ENCODE data around the gene MAGED4. TPM values are rescaled to one million over a fixed set of nuclear protein-coding genes. Genes with fewer than 3 reads are reported as not detected.
"Not testable (repeated sequence)": the region's sequence is repeated elsewhere in the genome, so short reads cannot be mapped to it uniquely, and the experiment has no call there.

Gene MAGED4
- total and polyA plus RNA-seq, 2 experiments from 2014 or later, result 29.7 to 73.7 TPM

- Histone ChIP-seq H3K4me1 (ENCODE audit: low read depth) (no peaks in the 10 kb centered on the region), H3K36me3 (no peaks in the 10 kb centered on the region), H3K27me3 (no peaks in the 10 kb centered on the region), H3K27ac (no peak overlapping the region), H3K4me3 (no peak overlapping the region), H3K9me3 (ENCODE audit: low read depth) (no peaks in the 10 kb centered on the region)
- no peak for DNase-seq (ENCODE audit: low read depth in 1 of 2, low spot score in 1 of 2)
- TF ChIP-seq CTCF (IDR thresholded peaks at IDR 0.05; ENCODE audit: low read depth, low read length), result no peak
Observed at GRCh38 chrX:52166840-52167239, 17.8 kb upstream of the MAGED4 start.

GRCh38 chrX:52171055-52171454 is 13.6 kb upstream of the MAGED4 start:
- H3K36me3 ChIP-seq; H3K4me3 ChIP-seq; DNase-seq (ENCODE audit: low read depth in 1 of 2, low spot score in 1 of 2); H3K27ac ChIP-seq; H3K9me3 ChIP-seq (ENCODE audit: low read depth); H3K27me3 ChIP-seq; H3K4me1 ChIP-seq (ENCODE audit: low read depth): not testable (repeated sequence)

DNA sequence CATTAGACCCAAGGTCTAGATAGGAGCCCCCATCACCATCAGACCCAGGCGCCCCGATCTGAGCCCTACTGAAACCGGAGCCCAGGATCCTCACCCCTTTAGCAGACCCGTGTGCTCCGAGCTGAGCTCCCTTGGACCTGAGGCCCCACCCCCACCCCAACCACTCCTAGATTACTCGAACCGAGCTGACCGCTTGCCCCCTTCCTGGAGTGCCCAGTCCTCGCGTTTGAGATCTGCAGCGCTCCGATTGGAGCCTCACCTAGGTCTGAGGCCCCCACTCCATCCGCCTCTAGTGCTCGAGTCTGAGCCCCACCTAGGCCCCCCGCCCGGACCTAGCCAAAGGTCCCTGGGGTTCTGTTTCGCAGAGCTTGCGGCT is 378 bp downstream of the MAGED4 start:
- H3K4me1 ChIP-seq (ENCODE audit: low read depth); H3K27ac ChIP-seq; DNase-seq (ENCODE audit: low read depth in 1 of 2, low spot score in 1 of 2); H3K27me3 ChIP-seq; H3K36me3 ChIP-seq; H3K9me3 ChIP-seq (ENCODE audit: low read depth); H3K4me3 ChIP-seq: not testable (repeated sequence)

DNA sequence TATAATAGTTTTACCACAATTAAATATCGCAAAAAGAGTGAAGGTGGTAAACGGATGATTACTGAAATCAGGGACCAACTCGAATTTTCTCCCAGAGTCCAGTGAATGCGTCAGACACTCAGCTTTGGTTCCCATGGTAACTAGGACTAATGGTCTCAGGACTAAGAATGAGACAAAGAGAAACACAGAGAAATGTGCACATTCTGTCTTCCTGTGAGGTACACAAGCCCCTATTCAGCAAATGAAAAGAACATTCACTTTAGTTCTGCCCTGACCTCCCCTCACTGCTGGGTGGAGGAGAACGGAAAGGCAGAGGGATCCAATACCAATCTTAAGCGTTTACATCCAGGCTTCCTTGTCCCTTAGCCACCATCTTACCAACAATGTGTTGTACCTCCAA is 26.7 kb downstream of the MAGED4 start:
- not testable (repeated sequence) for H3K27me3 ChIP-seq

DNA sequence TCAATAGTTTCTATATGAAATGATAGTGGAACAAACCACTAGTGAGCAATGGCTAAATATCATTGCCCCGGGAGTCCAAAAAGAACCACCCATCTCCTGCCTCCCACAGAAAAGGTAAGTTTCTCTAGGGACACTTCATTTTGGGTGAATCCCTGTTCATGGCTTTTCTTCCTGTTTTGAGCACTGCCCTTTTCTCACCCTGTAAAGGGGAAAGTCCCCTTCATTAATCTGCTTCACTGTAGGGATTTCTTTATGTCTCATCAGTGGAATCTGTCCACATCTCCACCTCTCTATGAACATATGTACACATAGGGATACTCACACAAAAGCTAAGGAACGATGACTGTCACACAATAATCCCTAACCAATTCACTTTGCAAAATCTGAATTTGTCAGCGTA is 28.6 kb downstream of the MAGED4 start:
- no peak for DNase-seq (ENCODE audit: low read depth in 1 of 2, low spot score in 1 of 2)
- Histone ChIP-seq H3K27ac (no peak overlapping the region), H3K9me3 (ENCODE audit: low read depth) (no peaks in the 10 kb centered on the region), H3K27me3 (no peaks in the 10 kb centered on the region), H3K36me3 (no peaks in the 10 kb centered on the region), H3K4me1 (ENCODE audit: low read depth) (no peaks in the 10 kb centered on the region), H3K4me3 (no peak overlapping the region)
- TF ChIP-seq CTCF (IDR thresholded peaks at IDR 0.05; ENCODE audit: low read depth, low read length), result no peak

More for the DNA sequence above, 26.7 kb downstream of the MAGED4 start:
- H3K4me1 ChIP-seq (ENCODE audit: low read depth); H3K27ac ChIP-seq; H3K4me3 ChIP-seq; DNase-seq (ENCODE audit: low read depth in 1 of 2, low spot score in 1 of 2); H3K9me3 ChIP-seq (ENCODE audit: low read depth); H3K36me3 ChIP-seq: not testable (repeated sequence)

- DNase-seq (ENCODE audit: low read depth in 1 of 2, low spot score in 1 of 2), result no peak
- Histone ChIP-seq H3K4me3 (no peak overlapping the region), H3K36me3 (no peaks in the 10 kb centered on the region), H3K27me3 (no peaks in the 10 kb centered on the region), H3K9me3 (ENCODE audit: low read depth) (no peaks in the 10 kb centered on the region), H3K4me1 (ENCODE audit: low read depth) (no peaks in the 10 kb centered on the region), H3K27ac (no peak overlapping the region)
- no peak for TF ChIP-seq CTCF (IDR thresholded peaks at IDR 0.05; ENCODE audit: low read depth, low read length)
Observed at GRCh38 chrX:52216541-52216940, 31.9 kb downstream of the MAGED4 start.

GRCh38 chrX:52217494-52218160 is 32.9 kb downstream of the MAGED4 start:
- DNase-seq (ENCODE audit: low read depth in 1 of 2, low spot score in 1 of 2), result peak in 1 of 2 donors; percentile 11
- no peaks in the 10 kb centered on the region for H3K9me3 ChIP-seq (ENCODE audit: low read depth)
- H3K4me1 ChIP-seq (ENCODE audit: low read depth), result no peaks in the 10 kb centered on the region
- H3K27ac ChIP-seq, result no peak overlapping the region
- no peak overlapping the region for H3K4me3 ChIP-seq
- H3K27me3 ChIP-seq, result no peaks in the 10 kb centered on the region
- no peaks in the 10 kb centered on the region for H3K36me3 ChIP-seq
- no peak for TF ChIP-seq CTCF (IDR thresholded peaks at IDR 0.05; ENCODE audit: low read depth, low read length)

All from cardiac muscle cell (in vitro differentiated cells and primary cell).